GM19395 (cell line): ENCODE measurements around the gene JOSD2.

Source experiments
- ATAC-seq: cut with Tn5 transposase; IDR thresholded peaks from one replicate; pipeline ENCODE4 v1.9.1; 2021; ENCODE audit warnings: mild to moderate bottlenecking, moderate library complexity; ENCODE audit not compliant: unreplicated experiment

The JOSD2 gene

GRCh38 chr19:50457300-50457699, 53.7 kb downstream of the JOSD2 start:
- no peak for ATAC-seq
